GM18861 (cell line): ENCODE results near the gene NPC2.
"Not testable (repeated sequence)": the region's sequence is repeated elsewhere in the genome, so short reads cannot be mapped to it uniquely, and the experiment has no call there.

Source experiments
- ATAC-seq: cut with Tn5 transposase; IDR thresholded peaks from one replicate; pipeline ENCODE4 v1.9.1; 2021; ENCODE audit not compliant: unreplicated experiment

NPC2 gene

DNA sequence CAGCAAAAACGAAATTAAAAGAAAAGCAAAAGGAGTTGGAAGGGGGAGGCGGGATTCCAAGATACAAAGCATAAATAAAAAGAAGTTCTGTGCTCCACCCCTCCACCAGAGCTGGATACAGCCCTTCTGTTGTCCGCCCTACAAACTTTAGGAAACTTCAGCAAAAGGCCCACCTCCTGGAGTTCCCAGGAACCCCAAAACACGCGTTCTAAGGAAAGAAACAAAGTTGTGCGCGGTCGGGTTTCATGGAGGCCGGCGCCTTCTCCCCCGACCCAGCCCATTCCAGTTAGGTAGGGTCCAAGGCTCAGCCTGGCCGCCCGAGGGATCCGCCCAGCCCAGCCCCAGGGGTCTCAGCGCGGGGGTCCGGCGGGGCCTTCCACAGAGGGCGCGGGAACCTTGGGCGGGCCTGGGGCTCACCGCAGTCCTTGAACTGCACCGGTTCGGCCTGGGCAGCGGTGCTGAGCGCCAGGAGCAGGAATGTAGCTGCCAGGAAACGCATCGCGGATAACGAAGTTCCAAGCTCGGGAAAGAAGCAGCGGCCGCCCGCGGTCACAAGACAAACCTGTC, at the start of gene NPC2:
Gene NPC2 (minus strand): TSS at position 530 of the 567 bp plus-strand sequence. CDS start 31 bp downstream, at position 499.
- no peak for ATAC-seq

- ATAC-seq: no peak
Observed at GRCh38 chr14:74542056-74542685, 49.1 kb upstream of the NPC2 start.

- no peak for ATAC-seq
Observed at GRCh38 chr14:74541225-74541624, 48.1 kb upstream of the NPC2 start.

GRCh38 chr14:74539503-74539902, 46.4 kb upstream of the NPC2 start:
- no peak for ATAC-seq

- no peak for ATAC-seq
Observed at GRCh38 chr14:74538411-74539391, 45.6 kb upstream of the NPC2 start.

GRCh38 chr14:74536336-74536735, 43.2 kb upstream of the NPC2 start:
- not testable (repeated sequence) for ATAC-seq

DNA sequence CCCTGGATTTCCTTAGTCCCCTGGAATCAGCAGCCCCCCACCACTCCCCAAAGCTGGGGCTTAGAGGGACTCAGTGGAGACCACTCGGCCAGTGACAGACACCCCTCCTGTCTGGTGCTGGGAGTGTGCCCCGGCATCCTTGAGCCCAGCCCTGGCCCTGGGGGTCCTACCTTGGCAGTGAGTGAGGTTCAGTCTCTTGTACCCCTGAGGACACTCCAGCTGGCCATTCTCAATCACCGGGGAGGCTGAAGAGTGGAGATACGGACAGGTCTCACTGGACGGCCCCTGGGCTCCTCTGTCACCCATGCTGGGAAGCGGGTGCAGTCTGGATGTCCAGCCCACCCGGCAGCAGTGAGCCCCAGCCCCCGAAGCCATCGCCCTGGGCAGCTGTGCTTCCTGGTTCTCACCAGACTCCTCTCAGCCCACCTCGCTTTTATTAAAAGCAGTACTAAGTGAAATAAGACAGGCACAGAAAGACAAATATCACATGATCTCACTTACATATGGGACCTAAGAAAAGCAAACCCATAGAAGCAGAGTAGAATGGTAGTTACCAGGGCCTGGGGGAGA, 42.7 kb upstream of the NPC2 start:
- no peak for ATAC-seq

DNA sequence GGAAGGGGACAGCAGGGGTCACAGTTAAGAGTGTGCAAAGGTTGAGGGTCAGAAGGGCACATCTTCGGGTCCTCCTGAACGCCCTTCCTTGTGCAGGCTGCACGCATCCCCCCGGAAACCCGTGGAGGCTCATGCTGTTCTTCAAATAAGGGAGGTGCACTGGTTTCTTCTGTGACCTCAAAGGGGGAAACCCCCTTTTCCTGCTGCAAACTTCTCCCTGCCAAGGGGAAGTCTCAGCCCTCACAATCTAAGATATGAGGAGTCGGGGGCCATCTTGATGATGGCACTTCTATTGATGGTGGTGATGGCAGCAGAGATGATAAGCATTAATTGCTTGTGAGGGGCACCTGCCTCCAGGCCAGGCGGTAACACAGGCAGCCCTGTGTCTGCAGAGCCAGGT, 40.5 kb upstream of the NPC2 start:
- ATAC-seq: no peak

DNA sequence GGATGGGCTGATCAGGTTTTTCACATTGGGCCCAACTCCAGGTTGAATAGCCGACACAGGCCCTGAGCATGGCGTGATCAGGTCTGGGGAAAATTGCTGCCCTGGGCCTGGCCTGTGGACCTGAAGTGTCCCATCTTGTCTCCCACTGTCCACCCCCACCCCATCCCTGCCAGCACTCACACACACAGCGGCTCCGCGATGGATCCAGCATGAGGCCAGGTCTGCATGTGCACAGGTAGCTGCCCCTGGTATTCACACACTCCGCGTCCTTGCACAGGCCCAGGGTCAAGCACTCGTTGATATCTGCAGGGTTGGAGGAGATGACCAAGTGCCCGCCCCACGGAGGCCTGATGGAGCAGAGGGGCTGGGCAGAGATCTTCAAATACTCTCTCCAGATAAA, 39.1 kb upstream of the NPC2 start:
- no peak for ATAC-seq

DNA sequence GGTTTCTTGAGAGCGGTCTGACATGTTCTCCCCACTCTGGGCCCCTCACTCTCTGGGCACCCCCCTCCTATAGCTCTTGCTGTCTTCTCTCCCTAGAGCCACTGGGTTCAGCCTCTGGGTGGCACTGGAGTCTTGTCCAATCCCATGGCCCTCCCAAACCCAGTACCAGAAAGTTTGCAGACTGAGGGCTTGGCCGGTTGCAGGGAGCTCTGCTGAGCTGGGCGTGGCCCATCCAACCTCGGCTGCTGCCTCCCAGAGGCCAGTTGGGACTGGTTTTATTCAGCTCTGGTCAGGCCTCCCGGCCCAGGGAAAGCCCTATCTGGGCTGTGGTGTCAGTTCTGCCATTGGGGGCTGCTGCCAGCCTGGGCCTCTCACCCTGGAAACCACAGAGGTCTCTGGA, 38.4 kb upstream of the NPC2 start:
- no peak for ATAC-seq

DNA sequence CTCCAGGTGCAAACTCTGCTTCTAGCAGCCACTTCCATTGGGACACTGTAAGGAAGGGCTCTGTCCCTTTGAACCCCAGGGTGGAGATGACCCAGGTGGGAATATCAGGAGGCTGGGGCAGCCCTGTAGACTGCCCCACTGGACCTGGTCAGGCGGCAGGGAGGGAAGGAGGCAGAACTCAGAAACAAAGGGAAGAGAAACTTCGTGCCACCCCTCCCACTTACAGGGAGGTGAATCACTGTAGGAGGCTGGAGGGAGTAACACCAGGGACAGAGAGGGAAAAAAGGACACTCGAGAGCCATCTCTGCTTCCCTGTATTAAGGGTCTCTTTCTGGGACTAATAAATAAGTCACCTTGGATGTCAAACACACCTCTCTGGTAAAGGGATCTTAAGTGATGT, 37.9 kb upstream of the NPC2 start:
- ATAC-seq: no peak

DNA sequence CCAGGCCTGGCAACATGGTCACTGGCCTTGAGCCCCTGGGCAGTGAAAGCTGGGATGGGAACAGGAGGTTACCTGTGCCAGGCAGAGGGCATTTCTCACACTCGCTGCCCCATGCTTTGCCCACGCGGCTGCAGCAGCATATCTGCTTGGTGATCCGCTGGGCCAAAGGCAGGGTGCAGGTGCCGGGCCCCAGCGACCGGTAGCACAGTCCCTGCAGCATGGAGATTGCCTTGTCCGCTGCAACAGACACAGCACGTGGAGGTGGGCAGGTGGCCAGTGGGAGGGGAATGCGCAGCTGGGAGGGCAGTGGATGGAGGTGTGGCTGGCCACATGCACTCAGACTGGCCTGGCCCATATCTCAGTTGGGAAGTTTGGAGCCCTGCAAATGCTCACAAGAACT, 35.8 kb upstream of the NPC2 start:
- ATAC-seq: no peak

DNA sequence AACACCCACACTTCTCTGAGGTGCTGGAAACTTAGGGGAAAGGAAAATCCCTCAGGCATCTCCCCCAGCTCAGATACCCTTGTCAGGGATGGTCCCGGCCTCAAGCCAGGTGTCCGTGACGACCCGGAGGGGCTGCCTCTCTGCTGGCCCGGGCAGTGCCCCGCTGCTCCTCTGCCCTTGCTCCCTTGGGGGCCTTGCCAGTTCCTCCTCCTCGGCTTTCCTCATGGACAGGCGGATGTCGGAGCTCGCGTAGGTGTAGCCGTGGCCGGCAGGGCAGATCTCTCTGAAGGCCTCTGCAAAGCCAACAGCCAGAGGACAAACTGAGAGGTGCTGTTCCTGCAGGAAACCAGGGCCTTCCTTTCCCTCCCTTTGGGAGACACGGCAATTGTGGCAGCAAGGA, 35.3 kb upstream of the NPC2 start:
- ATAC-seq: no peak

GRCh38 chr14:74527736-74528280, 34.7 kb upstream of the NPC2 start:
- ATAC-seq: no peak

DNA sequence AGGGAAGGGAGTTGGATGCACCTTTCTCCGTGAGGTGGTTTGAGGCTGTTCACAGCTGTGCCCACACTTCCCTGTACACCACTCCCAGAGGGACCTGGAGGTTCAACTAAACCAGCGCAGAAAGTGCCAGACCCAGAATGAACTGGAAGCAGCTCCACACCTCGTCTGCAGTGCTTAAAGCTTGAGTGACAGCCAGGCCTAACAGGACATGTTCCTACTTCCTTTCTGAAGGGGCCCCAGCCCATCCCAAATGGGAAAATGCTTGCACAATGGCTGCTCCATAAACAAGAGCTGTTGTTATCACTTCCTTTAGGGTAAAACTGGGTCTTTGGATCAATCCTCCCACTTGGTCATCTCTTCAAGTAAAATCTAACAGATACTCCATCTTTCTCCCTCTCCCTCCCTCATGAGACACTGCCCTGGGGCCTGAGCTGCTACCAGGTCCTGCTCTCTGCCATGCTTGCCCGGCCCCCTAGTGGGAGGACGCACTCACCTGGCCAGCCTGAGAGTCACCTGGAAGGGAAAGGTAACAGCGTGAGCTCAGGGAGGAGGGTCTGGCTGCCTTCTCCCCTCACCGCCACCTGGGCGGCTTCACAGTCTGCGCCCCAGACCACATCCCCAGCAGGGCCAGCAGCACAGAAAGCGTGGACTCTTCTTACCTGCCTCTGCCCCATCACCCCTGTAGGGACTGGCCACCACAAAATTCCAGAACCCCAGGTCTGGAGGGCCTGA, 33.9 kb upstream of the NPC2 start:
- ATAC-seq: no peak

GRCh38 chr14:74525361-74525851, 32.3 kb upstream of the NPC2 start:
- ATAC-seq: no peak

DNA sequence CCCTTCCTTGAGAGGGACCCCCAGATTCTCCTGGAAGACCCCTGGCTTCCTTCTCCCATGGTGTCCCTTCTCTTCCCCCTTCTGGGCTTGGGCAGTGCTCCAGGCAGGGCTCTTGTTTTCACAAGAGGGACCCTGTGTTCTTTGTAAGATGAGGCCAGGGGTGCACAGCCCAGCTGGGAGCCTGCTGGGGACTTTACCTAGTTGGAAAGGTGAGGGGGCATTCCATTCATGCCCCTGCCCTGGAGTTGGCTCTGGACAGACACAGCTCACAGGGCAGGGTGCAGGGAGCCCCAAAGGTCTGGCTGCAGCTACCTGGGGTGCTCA, 31.7 kb upstream of the NPC2 start:
- no peak for ATAC-seq

- ATAC-seq: no peak
Observed at GRCh38 chr14:74524076-74524811, 31.1 kb upstream of the NPC2 start.

GRCh38 chr14:74522740-74523139, 29.6 kb upstream of the NPC2 start:
- no peak for ATAC-seq

DNA sequence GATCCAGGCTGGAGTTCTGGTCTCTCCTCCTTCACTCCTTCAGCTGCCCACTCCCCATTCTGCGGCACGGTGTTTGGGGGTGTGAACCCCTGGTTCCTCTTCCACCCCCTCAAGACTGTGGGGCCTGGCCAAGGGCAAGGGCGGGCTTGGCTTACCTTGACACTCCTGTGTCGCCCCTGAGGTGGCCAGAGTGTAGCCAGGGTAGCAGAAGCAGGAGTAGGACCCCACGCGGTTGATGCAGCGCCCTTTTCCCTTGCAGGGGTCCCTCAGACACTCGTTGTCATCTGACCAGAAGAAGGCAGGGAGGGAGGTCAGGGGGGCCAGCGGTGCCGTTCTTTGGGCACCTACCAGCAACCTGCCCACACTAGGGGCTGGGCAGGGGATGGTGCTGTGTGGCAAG, 28.7 kb upstream of the NPC2 start:
- no peak for ATAC-seq
